ENCODE data around the gene NDRG3.

DNA sequence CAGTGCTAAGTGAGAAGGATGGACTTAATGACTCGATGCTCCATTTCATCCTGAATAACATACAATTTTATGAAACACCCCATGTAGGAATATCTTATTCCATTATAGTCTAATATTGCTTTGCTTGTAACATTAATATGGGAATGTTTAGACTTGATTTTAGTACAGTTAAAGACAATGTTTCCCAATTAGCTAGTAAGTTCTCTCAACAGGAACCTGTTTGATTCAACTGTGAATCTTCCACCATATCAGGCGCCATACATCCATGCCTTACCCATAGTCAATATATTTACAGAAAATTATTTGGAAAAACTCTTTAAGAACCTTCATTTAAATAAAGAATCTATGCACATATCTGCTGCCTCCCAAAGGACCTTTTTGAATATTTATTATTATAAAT, 3.3 kb downstream of the NDRG3 start:
- TF ChIP-seq, protein P1, sequence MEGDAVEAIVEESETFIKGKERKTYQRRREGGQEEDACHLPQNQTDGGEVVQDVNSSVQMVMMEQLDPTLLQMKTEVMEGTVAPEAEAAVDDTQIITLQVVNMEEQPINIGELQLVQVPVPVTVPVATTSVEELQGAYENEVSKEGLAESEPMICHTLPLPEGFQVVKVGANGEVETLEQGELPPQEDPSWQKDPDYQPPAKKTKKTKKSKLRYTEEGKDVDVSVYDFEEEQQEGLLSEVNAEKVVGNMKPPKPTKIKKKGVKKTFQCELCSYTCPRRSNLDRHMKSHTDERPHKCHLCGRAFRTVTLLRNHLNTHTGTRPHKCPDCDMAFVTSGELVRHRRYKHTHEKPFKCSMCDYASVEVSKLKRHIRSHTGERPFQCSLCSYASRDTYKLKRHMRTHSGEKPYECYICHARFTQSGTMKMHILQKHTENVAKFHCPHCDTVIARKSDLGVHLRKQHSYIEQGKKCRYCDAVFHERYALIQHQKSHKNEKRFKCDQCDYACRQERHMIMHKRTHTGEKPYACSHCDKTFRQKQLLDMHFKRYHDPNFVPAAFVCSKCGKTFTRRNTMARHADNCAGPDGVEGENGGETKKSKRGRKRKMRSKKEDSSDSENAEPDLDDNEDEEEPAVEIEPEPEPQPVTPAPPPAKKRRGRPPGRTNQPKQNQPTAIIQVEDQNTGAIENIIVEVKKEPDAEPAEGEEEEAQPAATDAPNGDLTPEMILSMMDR (IDR thresholded peaks at IDR 0.05), result no peak
- TF ChIP-seq POLR2A (IDR thresholded peaks at IDR 0.05), result no peak
- TF ChIP-seq EP300 (IDR thresholded peaks at IDR 0.05), result no peak
